Central memory CD8-positive, alpha-beta T cell (primary cell): ENCODE measurements around the gene SFTA2.
"Not testable (repeated sequence)": the region's sequence is repeated elsewhere in the genome, so short reads cannot be mapped to it uniquely, and the experiment has no call there.

Source experiments
- ATAC-seq: fragments of 150-1000 bp; cut with Tn5 transposase; replicated peaks from 2 replicates; pipeline ENCODE4 v1.10.0; 2022; ENCODE audit warnings: mild to moderate bottlenecking, moderate FRiP score, moderate number of reproducible peaks; ENCODE audit not compliant: poor library complexity, severe bottlenecking; ENCODE audit errors: extremely low read depth
- DNase-seq, 2 donors: peaks; one replicate each; pipeline ENCODE4 v3.0.0; 2021; ENCODE audit warnings: low spot score in 2 of 2
- H3K27ac Mint-ChIP-seq: one replicate; pipeline ENCODE4 v1.8.0; 2022; ENCODE audit warnings: low read depth, mild to moderate bottlenecking, moderate library complexity, mixed read lengths
- H3K27me3 Mint-ChIP-seq: one replicate; pipeline ENCODE4 v1.8.0; 2022; ENCODE audit warnings: mixed read lengths
- H3K36me3 Mint-ChIP-seq: one replicate; pipeline ENCODE4 v1.8.0; 2022; ENCODE audit warnings: mild to moderate bottlenecking, moderate library complexity, mixed read lengths; ENCODE audit not compliant: insufficient read depth
- H3K4me1 Mint-ChIP-seq: one replicate; pipeline ENCODE4 v1.8.0; 2022; ENCODE audit warnings: mixed read lengths
- H3K4me3 Mint-ChIP-seq: one replicate; pipeline ENCODE4 v1.8.0; 2022; ENCODE audit warnings: mild to moderate bottlenecking, moderate library complexity, mixed read lengths
- H3K9me3 Mint-ChIP-seq: one replicate; pipeline ENCODE4 v1.8.0; 2022; ENCODE audit warnings: mixed read lengths

Gene SFTA2

GRCh38 chr6:30917487-30917886, 14.5 kb downstream of the SFTA2 start:
- H3K4me3 Mint-ChIP-seq: no peak overlapping the region
- no peak for DNase-seq
- H3K36me3 Mint-ChIP-seq: peaks cover 27% of the 10 kb centered on the region
- peaks cover 30% of the 10 kb centered on the region for H3K4me1 Mint-ChIP-seq
- H3K9me3 Mint-ChIP-seq: no peaks in the 10 kb centered on the region
- no peak overlapping the region for H3K27ac Mint-ChIP-seq
- no peaks in the 10 kb centered on the region for H3K27me3 Mint-ChIP-seq
- ATAC-seq: no peak

GRCh38 chr6:30917041-30917440, 14.9 kb downstream of the SFTA2 start:
- Mint-ChIP-seq H3K27me3 (no peaks in the 10 kb centered on the region), H3K4me3 (no peak overlapping the region), H3K4me1 (peaks cover 34% of the 10 kb centered on the region), H3K9me3 (no peaks in the 10 kb centered on the region), H3K36me3 (peaks cover 25% of the 10 kb centered on the region), H3K27ac (no peak overlapping the region)
- ATAC-seq (no peak), DNase-seq (no peak)

GRCh38 chr6:30915591-30915946, 16.4 kb downstream of the SFTA2 start:
- Mint-ChIP-seq H3K36me3 (peaks cover 26% of the 10 kb centered on the region), H3K27me3 (no peaks in the 10 kb centered on the region), H3K4me1 (peaks cover 35% of the 10 kb centered on the region), H3K4me3 (peak overlapping the region; percentile 88), H3K9me3 (no peaks in the 10 kb centered on the region), H3K27ac (peak overlapping the region; percentile 25)
- ATAC-seq (no peak), DNase-seq (no peak)

GRCh38 chr6:30914854-30915590, 16.9 kb downstream of the SFTA2 start:
- Mint-ChIP-seq H3K27me3 (no peaks in the 10 kb centered on the region), H3K36me3 (peaks cover 22% of the 10 kb centered on the region), H3K4me3 (peak overlapping the region; percentile 88), H3K9me3 (no peaks in the 10 kb centered on the region), H3K27ac (peak overlapping the region; percentile 85), H3K4me1 (peaks cover 35% of the 10 kb centered on the region)
- no peak for ATAC-seq
- DNase-seq: no peak

GRCh38 chr6:30914076-30914853, 17.7 kb downstream of the SFTA2 start, which contains the start of gene VARS2:
Gene VARS2, plus strand, starts transcription at chr6:30914238. Its CDS starts 599 bp downstream, at chr6:30914837.
- peak; percentile 76 to 81 for DNase-seq
- peak; percentile 90 for ATAC-seq
- Mint-ChIP-seq H3K9me3 (no peaks in the 10 kb centered on the region), H3K27ac (peak within 1 kb of the TSS; percentile 85), H3K36me3 (peaks cover 22% of the 10 kb centered on the region), H3K27me3 (no peaks in the 10 kb centered on the region), H3K4me3 (peak within 1 kb of the TSS; percentile 88), H3K4me1 (peaks cover 35% of the 10 kb centered on the region)

- Mint-ChIP-seq H3K36me3 (peaks cover 22% of the 10 kb centered on the region), H3K27ac (no peak overlapping the region), H3K9me3 (no peaks in the 10 kb centered on the region), H3K27me3 (no peaks in the 10 kb centered on the region), H3K4me1 (peaks cover 41% of the 10 kb centered on the region), H3K4me3 (peak overlapping the region; percentile 88)
- ATAC-seq (no peak), DNase-seq (peak in 1 of 2 donors; percentile 22)
These were observed 18.3 kb downstream of the SFTA2 start for GRCh38 chr6:30913721-30914075.

GRCh38 chr6:30912746-30913520, 19.0 kb downstream of the SFTA2 start:
- no peak for DNase-seq
- Mint-ChIP-seq H3K4me3 (peak overlapping the region; percentile 88), H3K27ac (peak overlapping the region; percentile 33), H3K4me1 (peaks cover 49% of the 10 kb centered on the region), H3K9me3 (no peaks in the 10 kb centered on the region), H3K36me3 (peaks cover 19% of the 10 kb centered on the region), H3K27me3 (no peaks in the 10 kb centered on the region)
- no peak for ATAC-seq

GRCh38 chr6:30910473-30910872, 21.5 kb downstream of the SFTA2 start:
- not testable (repeated sequence) for ATAC-seq, DNase-seq, H3K27me3 Mint-ChIP-seq, H3K4me3 Mint-ChIP-seq, H3K27ac Mint-ChIP-seq, H3K9me3 Mint-ChIP-seq
- Mint-ChIP-seq H3K36me3 (peaks cover 10% of the 10 kb centered on the region), H3K4me1 (peaks cover 36% of the 10 kb centered on the region)

- peaks cover 24% of the 10 kb centered on the region for H3K4me1 Mint-ChIP-seq
- H3K27ac Mint-ChIP-seq: peak overlapping the region; percentile 32
- H3K27me3 Mint-ChIP-seq: no peaks in the 10 kb centered on the region
- H3K9me3 Mint-ChIP-seq: no peaks in the 10 kb centered on the region
- H3K4me3 Mint-ChIP-seq: peak overlapping the region; percentile 93
- peaks cover 8% of the 10 kb centered on the region for H3K36me3 Mint-ChIP-seq
- ATAC-seq (no peak), DNase-seq (no peak)
These were observed 23.3 kb downstream of the SFTA2 start for GRCh38 chr6:30908700-30909099.

- peak; percentile 80 to 85 for DNase-seq
- H3K36me3 Mint-ChIP-seq: peaks cover 6% of the 10 kb centered on the region
- peaks cover 24% of the 10 kb centered on the region for H3K4me1 Mint-ChIP-seq
- no peaks in the 10 kb centered on the region for H3K9me3 Mint-ChIP-seq
- H3K27me3 Mint-ChIP-seq: no peaks in the 10 kb centered on the region
- H3K4me3 Mint-ChIP-seq: peak within 1 kb of the TSS; percentile 93
- peak within 1 kb of the TSS; percentile 32 for H3K27ac Mint-ChIP-seq
- ATAC-seq: peak; percentile 99
These were observed 24.0 kb downstream of the SFTA2 start, which contains the start of gene GTF2H4 for GRCh38 chr6:30907758-30908591. Gene GTF2H4, plus strand, starts transcription at chr6:30908207.

GRCh38 chr6:30907290-30907757, 24.6 kb downstream of the SFTA2 start:
- not testable (repeated sequence) for H3K9me3 Mint-ChIP-seq, H3K36me3 Mint-ChIP-seq, ATAC-seq, DNase-seq, H3K27me3 Mint-ChIP-seq
- Mint-ChIP-seq H3K4me3 (peak overlapping the region; percentile 93), H3K27ac (peak overlapping the region; percentile 32), H3K4me1 (peaks cover 21% of the 10 kb centered on the region)

- H3K4me1 Mint-ChIP-seq: peaks cover 6% of the 10 kb centered on the region
- H3K9me3 Mint-ChIP-seq: no peaks in the 10 kb centered on the region
These were observed 28.7 kb downstream of the SFTA2 start for GRCh38 chr6:30903236-30903635.

More at GRCh38 chr6:30903236-30903635, 28.7 kb downstream of the SFTA2 start:
- DNase-seq: no peak
- no peak overlapping the region for H3K27ac Mint-ChIP-seq
- H3K27me3 Mint-ChIP-seq: no peaks in the 10 kb centered on the region
- H3K36me3 Mint-ChIP-seq: no peaks in the 10 kb centered on the region
- ATAC-seq: no peak
- H3K4me3 Mint-ChIP-seq: no peak overlapping the region
